AG10803 (cell line): Measurements from ENCODE around the gene LMBR1.
"Not testable (repeated sequence)": the region's sequence is repeated elsewhere in the genome, so short reads cannot be mapped to it uniquely, and the experiment has no call there.

Experiments used
- DNase-seq: peaks from one replicate; pipeline ENCODE4 v3.0.0; 2010; ENCODE audit warnings: low read depth
- H3K4me3 ChIP-seq: 2 replicates; pipeline ENCODE4 v1.5.1; 2011; ENCODE audit warnings: mild to moderate bottlenecking, low read length, control low read depth
- CTCF ChIP-seq: conservative IDR thresholded peaks from 2 replicates; pipeline ENCODE4 v1.5.1; 2011; ENCODE audit warnings: mild to moderate bottlenecking, low read length, control low read depth, inconsistent platforms

The LMBR1 gene

GRCh38 chr7:156918635-156919034, 25.7 kb upstream of the LMBR1 start:
- H3K4me3 ChIP-seq, result no peak overlapping the region
- DNase-seq, result no peak
- TF ChIP-seq CTCF, result no peak

GRCh38 chr7:156909574-156910252, 16.7 kb upstream of the LMBR1 start:
- H3K4me3 ChIP-seq, DNase-seq: not testable (repeated sequence)

GRCh38 chr7:156907656-156908055, 14.7 kb upstream of the LMBR1 start:
- TF ChIP-seq CTCF, result no peak
- peak; percentile 95 for DNase-seq
- H3K4me3 ChIP-seq, result no peak overlapping the region

GRCh38 chr7:156906200-156906649, 13.2 kb upstream of the LMBR1 start:
- DNase-seq, result peak; percentile 84
- H3K4me3 ChIP-seq, result no peak overlapping the region
- no peak for TF ChIP-seq CTCF

GRCh38 chr7:156903232-156903909, 10.4 kb upstream of the LMBR1 start:
- H3K4me3 ChIP-seq, result no peak overlapping the region
- peak; percentile 17 for DNase-seq
- no peak for TF ChIP-seq CTCF

GRCh38 chr7:156900093-156900492, 7.1 kb upstream of the LMBR1 start:
- not testable (repeated sequence) for DNase-seq, H3K4me3 ChIP-seq

- no peak overlapping the region for H3K4me3 ChIP-seq
- DNase-seq, result peak; percentile 12
- no peak for TF ChIP-seq CTCF
Observed at GRCh38 chr7:156898938-156899337, 6.0 kb upstream of the LMBR1 start.

- TF ChIP-seq CTCF, result no peak
- peak; percentile 65 for DNase-seq
- H3K4me3 ChIP-seq, result no peak overlapping the region
Observed at GRCh38 chr7:156897673-156898072, 4.7 kb upstream of the LMBR1 start.
